ENCODE data around the gene CEP295NL.
"Not testable (repeated sequence)": the region's sequence is repeated elsewhere in the genome, so short reads cannot be mapped to it uniquely, and the experiment has no call there.

Gene CEP295NL

GRCh38 chr17:78915872-78916632, 13.1 kb upstream of the CEP295NL start:
- H3K9me3 ChIP-seq (ENCODE audit: control insufficient read depth, insufficient read depth, low read length): no peaks in the 10 kb centered on the region
- no peak overlapping the region for H3K27ac ChIP-seq (ENCODE audit: low read depth, low read length)
- H3K4me3 ChIP-seq (ENCODE audit: low read depth, low read length): no peak overlapping the region
- no peaks in the 10 kb centered on the region for H3K27me3 ChIP-seq (ENCODE audit: control insufficient read depth, insufficient read depth, low read length)
- H3K9ac ChIP-seq (ENCODE audit: low read depth, low read length): no peak overlapping the region
- no peaks in the 10 kb centered on the region for H3K36me3 ChIP-seq (ENCODE audit: control insufficient read depth, insufficient read depth, low read length)
- H3K4me1 ChIP-seq (ENCODE audit: control insufficient read depth, insufficient read depth, low read length): peaks cover 6% of the 10 kb centered on the region; the same call in 1 of the 2 replicates

GRCh38 chr17:78913115-78913514, 10.1 kb upstream of the CEP295NL start:
- no peak overlapping the region for H3K27ac ChIP-seq (ENCODE audit: low read depth, low read length)
- H3K4me3 ChIP-seq (ENCODE audit: low read depth, low read length): no peak overlapping the region
- H3K36me3 ChIP-seq (ENCODE audit: control insufficient read depth, insufficient read depth, low read length): no peaks in the 10 kb centered on the region
- H3K4me1 ChIP-seq (ENCODE audit: control insufficient read depth, insufficient read depth, low read length): peaks cover 6% of the 10 kb centered on the region; the same call in 1 of the 2 replicates
- H3K9me3 ChIP-seq (ENCODE audit: control insufficient read depth, insufficient read depth, low read length): no peaks in the 10 kb centered on the region
- H3K9ac ChIP-seq (ENCODE audit: low read depth, low read length): no peak overlapping the region
- H3K27me3 ChIP-seq (ENCODE audit: control insufficient read depth, insufficient read depth, low read length): no peaks in the 10 kb centered on the region

- no peaks in the 10 kb centered on the region for H3K9me3 ChIP-seq (ENCODE audit: control insufficient read depth, insufficient read depth, low read length)
- no peak overlapping the region for H3K4me3 ChIP-seq (ENCODE audit: low read depth, low read length)
- no peak overlapping the region for H3K27ac ChIP-seq (ENCODE audit: low read depth, low read length)
- H3K36me3 ChIP-seq (ENCODE audit: control insufficient read depth, insufficient read depth, low read length): no peaks in the 10 kb centered on the region
- no peaks in the 10 kb centered on the region for H3K27me3 ChIP-seq (ENCODE audit: control insufficient read depth, insufficient read depth, low read length)
- H3K4me1 ChIP-seq (ENCODE audit: control insufficient read depth, insufficient read depth, low read length): peaks cover 6% of the 10 kb centered on the region; the same call in 1 of the 2 replicates
- no peak overlapping the region for H3K9ac ChIP-seq (ENCODE audit: low read depth, low read length)
Measured at GRCh38 chr17:78912082-78912481, 9.1 kb upstream of the CEP295NL start.

GRCh38 chr17:78911543-78911942, 8.5 kb upstream of the CEP295NL start:
- H3K27ac ChIP-seq (ENCODE audit: low read depth, low read length); H3K4me1 ChIP-seq (ENCODE audit: control insufficient read depth, insufficient read depth, low read length): not testable (repeated sequence)

GRCh38 chr17:78910497-78911284, 7.7 kb upstream of the CEP295NL start:
- no peaks in the 10 kb centered on the region for H3K4me1 ChIP-seq (ENCODE audit: control insufficient read depth, insufficient read depth, low read length)
- no peak overlapping the region for H3K4me3 ChIP-seq (ENCODE audit: low read depth, low read length)
- H3K27ac ChIP-seq (ENCODE audit: low read depth, low read length): no peak overlapping the region
- H3K9ac ChIP-seq (ENCODE audit: low read depth, low read length): no peak overlapping the region
- H3K9me3 ChIP-seq (ENCODE audit: control insufficient read depth, insufficient read depth, low read length): no peaks in the 10 kb centered on the region
- no peaks in the 10 kb centered on the region for H3K27me3 ChIP-seq (ENCODE audit: control insufficient read depth, insufficient read depth, low read length)
- H3K36me3 ChIP-seq (ENCODE audit: control insufficient read depth, insufficient read depth, low read length): no peaks in the 10 kb centered on the region

More at GRCh38 chr17:78911543-78911942, 8.5 kb upstream of the CEP295NL start:
- H3K9me3 ChIP-seq (ENCODE audit: control insufficient read depth, insufficient read depth, low read length); H3K27me3 ChIP-seq (ENCODE audit: control insufficient read depth, insufficient read depth, low read length); H3K4me3 ChIP-seq (ENCODE audit: low read depth, low read length); H3K9ac ChIP-seq (ENCODE audit: low read depth, low read length); H3K36me3 ChIP-seq (ENCODE audit: control insufficient read depth, insufficient read depth, low read length): not testable (repeated sequence)

GRCh38 chr17:78908426-78908825, 5.4 kb upstream of the CEP295NL start:
- Histone ChIP-seq H3K27ac (ENCODE audit: low read depth, low read length) (no peak overlapping the region), H3K27me3 (ENCODE audit: control insufficient read depth, insufficient read depth, low read length) (no peaks in the 10 kb centered on the region), H3K4me1 (ENCODE audit: control insufficient read depth, insufficient read depth, low read length) (0 out of 2 replicates have a peak, but pooled peaks cover 2% of the 10 kb centered on the region), H3K4me3 (ENCODE audit: low read depth, low read length) (no peak overlapping the region), H3K36me3 (ENCODE audit: control insufficient read depth, insufficient read depth, low read length) (no peaks in the 10 kb centered on the region), H3K9me3 (ENCODE audit: control insufficient read depth, insufficient read depth, low read length) (no peaks in the 10 kb centered on the region), H3K9ac (ENCODE audit: low read depth, low read length) (no peak overlapping the region)

GRCh38 chr17:78905541-78905940, 2.5 kb upstream of the CEP295NL start:
- H3K27ac ChIP-seq (ENCODE audit: low read depth, low read length): no peak overlapping the region
- H3K36me3 ChIP-seq (ENCODE audit: control insufficient read depth, insufficient read depth, low read length): no peaks in the 10 kb centered on the region
- no peak overlapping the region for H3K9ac ChIP-seq (ENCODE audit: low read depth, low read length)
- no peaks in the 10 kb centered on the region for H3K9me3 ChIP-seq (ENCODE audit: control insufficient read depth, insufficient read depth, low read length)
- H3K27me3 ChIP-seq (ENCODE audit: control insufficient read depth, insufficient read depth, low read length): no peaks in the 10 kb centered on the region
- no peak overlapping the region for H3K4me3 ChIP-seq (ENCODE audit: low read depth, low read length)
- 0 out of 2 replicates have a peak, but pooled peaks cover 7% of the 10 kb centered on the region for H3K4me1 ChIP-seq (ENCODE audit: control insufficient read depth, insufficient read depth, low read length)

- H3K27ac ChIP-seq (ENCODE audit: low read depth, low read length): no peak overlapping the region
- no peak overlapping the region for H3K9ac ChIP-seq (ENCODE audit: low read depth, low read length)
- no peak overlapping the region for H3K4me3 ChIP-seq (ENCODE audit: low read depth, low read length)
- 0 out of 2 replicates have a peak, but pooled peaks cover 7% of the 10 kb centered on the region for H3K4me1 ChIP-seq (ENCODE audit: control insufficient read depth, insufficient read depth, low read length)
- no peaks in the 10 kb centered on the region for H3K36me3 ChIP-seq (ENCODE audit: control insufficient read depth, insufficient read depth, low read length)
- H3K9me3 ChIP-seq (ENCODE audit: control insufficient read depth, insufficient read depth, low read length): no peaks in the 10 kb centered on the region
- no peaks in the 10 kb centered on the region for H3K27me3 ChIP-seq (ENCODE audit: control insufficient read depth, insufficient read depth, low read length)
Measured at GRCh38 chr17:78905116-78905515, 2.1 kb upstream of the CEP295NL start.

GRCh38 chr17:78904371-78904770, 1.4 kb upstream of the CEP295NL start:
- Histone ChIP-seq H3K27me3 (ENCODE audit: control insufficient read depth, insufficient read depth, low read length) (no peaks in the 10 kb centered on the region), H3K9ac (ENCODE audit: low read depth, low read length) (no peak overlapping the region), H3K4me1 (ENCODE audit: control insufficient read depth, insufficient read depth, low read length) (peaks cover 14% of the 10 kb centered on the region; the same call in 1 of the 2 replicates), H3K9me3 (ENCODE audit: control insufficient read depth, insufficient read depth, low read length) (no peaks in the 10 kb centered on the region), H3K27ac (ENCODE audit: low read depth, low read length) (no peak overlapping the region), H3K4me3 (ENCODE audit: low read depth, low read length) (no peak overlapping the region), H3K36me3 (ENCODE audit: control insufficient read depth, insufficient read depth, low read length) (no peaks in the 10 kb centered on the region)

- not testable (repeated sequence) for H3K9ac ChIP-seq (ENCODE audit: low read depth, low read length); H3K4me3 ChIP-seq (ENCODE audit: low read depth, low read length); H3K9me3 ChIP-seq (ENCODE audit: control insufficient read depth, insufficient read depth, low read length); H3K36me3 ChIP-seq (ENCODE audit: control insufficient read depth, insufficient read depth, low read length); H3K27ac ChIP-seq (ENCODE audit: low read depth, low read length); H3K27me3 ChIP-seq (ENCODE audit: control insufficient read depth, insufficient read depth, low read length)
- H3K4me1 ChIP-seq (ENCODE audit: control insufficient read depth, insufficient read depth, low read length): peaks cover 20% of the 10 kb centered on the region; the same call in 1 of the 2 replicates
Measured at GRCh38 chr17:78902231-78902630, 770 bp downstream of the CEP295NL start.

GRCh38 chr17:78901806-78902205, 1.2 kb downstream of the CEP295NL start:
- H3K27ac ChIP-seq (ENCODE audit: low read depth, low read length): no peak overlapping the region
- peaks cover 20% of the 10 kb centered on the region; the same call in 1 of the 2 replicates for H3K4me1 ChIP-seq (ENCODE audit: control insufficient read depth, insufficient read depth, low read length)
- H3K27me3 ChIP-seq (ENCODE audit: control insufficient read depth, insufficient read depth, low read length): no peaks in the 10 kb centered on the region
- H3K9me3 ChIP-seq (ENCODE audit: control insufficient read depth, insufficient read depth, low read length): no peaks in the 10 kb centered on the region
- H3K4me3 ChIP-seq (ENCODE audit: low read depth, low read length): no peak overlapping the region
- no peaks in the 10 kb centered on the region for H3K36me3 ChIP-seq (ENCODE audit: control insufficient read depth, insufficient read depth, low read length)
- H3K9ac ChIP-seq (ENCODE audit: low read depth, low read length): no peak overlapping the region
